Uterus (tissue), 4 donors: ENCODE data around the gene ARID5A. TPM values are rescaled to one million over a fixed set of nuclear protein-coding genes. Genes with fewer than 3 reads are reported as not detected.

ENCODE experiments used
- DNase-seq, 2 donors: peaks; one replicate each; pipeline ENCODE4 v3.0.0-alpha.2; 2019 to 2020
- H3K27ac ChIP-seq, 2 donors: fragments of 200-600 bp; sonication (generic); 1 replicate in 1 of 2; 2 replicates in 1 of 2; pipeline ENCODE4 v1.5.1; 2016 to 2018
- H3K27me3 ChIP-seq, 2 donors: fragments of 200-600 bp; sonication (generic); one replicate each; pipeline ENCODE4 v1.5.1; 2018 to 2019; ENCODE audit warnings: control low read depth in 1 of 2
- H3K36me3 ChIP-seq, 2 donors: fragments of 200-600 bp; sonication (generic); one replicate each; pipeline ENCODE4 v1.5.1; 2019; ENCODE audit warnings: control low read depth in 1 of 2
- H3K4me1 ChIP-seq, 2 donors: fragments of 200-600 bp; sonication (generic); one replicate each; pipeline ENCODE4 v1.5.1; 2018 to 2019; ENCODE audit warnings: control low read depth in 1 of 2
- H3K4me3 ChIP-seq, 2 donors: fragments of 200-600 bp; sonication (generic); 1 replicate in 1 of 2; 2 replicates in 1 of 2; pipeline ENCODE4 v1.5.1; 2018 to 2019; ENCODE audit warnings: mild to moderate bottlenecking in 1 of 2
- H3K9me3 ChIP-seq, 2 donors: fragments of 200-600 bp; sonication (generic); one replicate each; pipeline ENCODE4 v1.5.1; 2019; ENCODE audit warnings: control low read depth in 1 of 2
- CTCF ChIP-seq, 4 experiments: fragments of 200-600 bp in 2 of 4; fragments of 450-650 bp in 2 of 4; sonication (generic) in 2 of 4; IDR thresholded peaks; one replicate each; pipeline ENCODE4 v1.5.1; 2016 to 2019; ENCODE audit warnings: antibody characterized with exemption in 4 of 4, mild to moderate bottlenecking in 2 of 4, moderate library complexity in 1 of 4
- POLR2A ChIP-seq, 2 donors: fragments of 450-650 bp; IDR thresholded peaks; one replicate each; pipeline ENCODE4 v1.6.1; 2016; ENCODE audit warnings: antibody characterized with exemption in 2 of 2, mild to moderate bottlenecking in 1 of 2, moderate library complexity in 1 of 2
- intact Hi-C: fragments of 100-400 bp; cut with DNase I; formaldehyde crosslinking; loops from one replicate; pipeline ENCODE4 v1.15.1; 2023; ENCODE audit warnings: low total_unique reads
- total RNA-seq, 4 donors: library from RNA; depleted of rRNA in 3 of 4; stranded (reverse); fragments of >200 nt in 3 of 4; gene quantifications; one replicate each; pipeline versions ENCODE4 v1.1.0 to v1.2.4, GENCODE V29; 2014 to 2023
- donor health status: DM: yes; HTN: yes; CAD: no.

The ARID5A gene
- total RNA-seq, 4 donors from 2014 or later = 15.1 to 73.5 (median 36.3) TPM

- TF ChIP-seq POLR2A (IDR thresholded peaks at IDR 0.05) = no peak
- TF ChIP-seq CTCF (IDR thresholded peaks at IDR 0.05) = no peak
- H3K27ac ChIP-seq = peak overlapping the region; percentile 2 to 4
- peaks cover 8 to 11% of the 10 kb centered on the region in 2 donors for H3K4me1 ChIP-seq
- no peaks in the 10 kb centered on the region for H3K9me3 ChIP-seq
- peak in 1 of 2 donors; percentile 58 for DNase-seq
- intact Hi-C loops = no loop called here
- H3K36me3 ChIP-seq = no peaks in the 10 kb centered on the region
- no peak overlapping the region for H3K4me3 ChIP-seq
- H3K27me3 ChIP-seq = no peaks in the 10 kb centered on the region
These were observed 12.7 kb upstream of the ARID5A start for GRCh38 chr2:96523659-96524481.

- intact Hi-C loops = no loop called here
- Histone ChIP-seq H3K4me1 (peaks cover 8 to 11% of the 10 kb centered on the region in 2 donors), H3K9me3 (no peaks in the 10 kb centered on the region), H3K4me3 (no peak overlapping the region), H3K27me3 (no peaks in the 10 kb centered on the region), H3K36me3 (no peaks in the 10 kb centered on the region), H3K27ac (no peak overlapping the region)
- no peak for DNase-seq
- TF ChIP-seq CTCF (IDR thresholded peaks at IDR 0.05) (no peak), POLR2A (IDR thresholded peaks at IDR 0.05) (no peak)
These were observed 11.9 kb upstream of the ARID5A start for GRCh38 chr2:96524482-96525210.

- TF ChIP-seq POLR2A (IDR thresholded peaks at IDR 0.05) = no peak
- TF ChIP-seq CTCF (IDR thresholded peaks at IDR 0.05) = no peak
- Histone ChIP-seq H3K4me3 (no peak overlapping the region), H3K27ac (no peak overlapping the region), H3K9me3 (no peaks in the 10 kb centered on the region), H3K36me3 (no peaks in the 10 kb centered on the region), H3K4me1 (peaks cover 8 to 11% of the 10 kb centered on the region in 2 donors), H3K27me3 (no peaks in the 10 kb centered on the region)
- no peak for DNase-seq
- intact Hi-C loops = no loop called here
These were observed 11.4 kb upstream of the ARID5A start for GRCh38 chr2:96525211-96525507.

- no peak for TF ChIP-seq CTCF (IDR thresholded peaks at IDR 0.05)
- TF ChIP-seq POLR2A (IDR thresholded peaks at IDR 0.05) = no peak
- no peak for DNase-seq
- H3K27ac ChIP-seq = peak overlapping the region; percentile 100
- intact Hi-C loops = no loop called here
- H3K9me3 ChIP-seq = no peaks in the 10 kb centered on the region
- H3K36me3 ChIP-seq = no peaks in the 10 kb centered on the region
- H3K4me3 ChIP-seq = no peak overlapping the region
- H3K27me3 ChIP-seq = no peaks in the 10 kb centered on the region
- H3K4me1 ChIP-seq = peaks cover 8 to 12% of the 10 kb centered on the region in 2 donors
These were observed 10.4 kb upstream of the ARID5A start for GRCh38 chr2:96526101-96526591.
